Mammary microvascular endothelial cell (primary cell): ENCODE results near the gene CDK9. TPM values are rescaled to one million over a fixed set of nuclear protein-coding genes. Genes with fewer than 3 reads are reported as not detected.

Source experiments
- total RNA-seq: library from RNA; depleted of rRNA; stranded (reverse); fragments of >200 nt; gene quantifications from 2 replicates; pipeline ENCODE4 v1.2.3, GENCODE V29; 2015

The CDK9 gene
- 82.7 and 84.3 TPM in 2 replicates for total RNA-seq

DNA sequence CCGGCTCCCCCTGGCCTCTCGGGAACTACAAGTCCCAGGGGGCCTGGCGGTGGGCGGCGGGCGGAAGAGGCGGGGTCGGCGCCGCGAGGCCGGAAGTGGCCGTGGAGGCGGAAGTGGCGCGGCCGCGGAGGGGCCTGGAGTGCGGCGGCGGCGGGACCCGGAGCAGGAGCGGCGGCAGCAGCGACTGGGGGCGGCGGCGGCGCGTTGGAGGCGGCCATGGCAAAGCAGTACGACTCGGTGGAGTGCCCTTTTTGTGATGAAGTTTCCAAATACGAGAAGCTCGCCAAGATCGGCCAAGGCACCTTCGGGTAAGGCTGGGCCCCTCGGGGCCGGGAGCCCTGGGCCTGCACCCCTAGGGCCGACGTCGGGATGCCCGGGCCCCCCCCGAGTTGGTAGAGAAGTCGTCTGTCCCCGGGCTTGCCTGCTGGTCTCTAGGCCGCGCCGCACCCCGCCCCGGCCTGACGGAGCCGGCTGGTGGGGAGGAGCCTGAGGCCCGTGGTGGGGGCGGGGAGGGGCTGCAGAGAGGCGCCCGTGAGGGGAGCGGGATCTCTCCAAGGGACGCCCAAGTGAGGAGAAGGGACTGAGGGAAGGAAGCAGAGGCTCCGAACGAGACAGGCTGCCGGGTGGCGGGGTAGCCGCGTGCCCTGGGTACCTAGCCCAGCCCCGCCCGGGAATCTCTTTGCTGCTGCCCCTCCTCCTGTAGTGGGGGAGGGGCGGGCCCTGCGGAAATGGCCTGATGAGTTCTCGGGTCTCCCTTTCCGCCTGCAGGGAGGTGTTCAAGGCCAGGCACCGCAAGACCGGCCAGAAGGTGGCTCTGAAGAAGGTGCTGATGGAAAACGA is at the start of gene CDK9:
Gene CDK9, plus strand, starts transcription at position 102 of the 840 bp plus-strand sequence. Its CDS starts 115 bp downstream, at position 217.

DNA sequence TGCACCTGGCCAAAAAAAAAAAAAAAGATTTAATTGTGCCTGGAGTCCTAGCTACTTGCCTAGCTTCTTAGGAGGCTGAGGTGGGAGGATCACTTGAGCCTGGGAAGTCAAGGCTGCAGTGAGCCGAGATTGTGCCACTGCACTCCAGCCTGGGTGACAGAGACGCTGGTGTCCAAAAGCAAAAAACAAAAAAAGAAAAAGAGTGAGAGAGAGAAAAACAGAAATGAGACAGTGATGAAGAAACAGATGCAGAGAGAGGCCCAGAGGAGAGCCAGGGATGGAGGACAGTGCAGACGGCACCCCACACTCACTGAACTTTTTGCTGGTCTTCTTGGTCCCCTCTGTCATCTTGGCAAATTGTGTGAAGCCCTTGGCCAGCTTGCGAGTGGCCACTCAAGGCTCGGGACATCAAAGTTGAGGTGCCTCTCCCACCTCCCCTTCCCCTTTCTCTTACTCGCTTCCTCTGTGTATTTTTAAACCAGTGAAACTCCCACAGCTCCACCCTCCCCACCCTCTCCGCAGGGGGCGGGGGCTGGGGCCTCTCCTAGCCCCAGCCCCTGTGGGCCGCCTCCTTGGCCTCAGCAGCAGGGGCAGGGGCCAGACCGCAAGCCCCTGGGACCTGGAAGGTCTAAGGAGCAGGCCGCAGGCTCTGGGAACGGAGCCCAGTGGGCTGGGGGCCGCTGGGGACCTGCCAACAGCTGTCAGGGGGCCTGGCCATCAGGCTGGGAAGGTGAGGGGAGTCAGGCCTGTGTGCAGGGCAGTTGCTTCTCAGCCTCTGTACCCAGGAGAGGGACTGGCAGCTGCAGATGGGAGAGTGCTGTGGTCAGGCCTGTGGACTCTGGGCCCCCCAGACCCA is 7.3 kb upstream of the CDK9 start, which contains the start of gene SH2D3C:
Gene SH2D3C, minus strand, starts transcription at position 387 of the 856 bp plus-strand sequence. Its CDS starts 39 bp downstream, at position 348.

DNA sequence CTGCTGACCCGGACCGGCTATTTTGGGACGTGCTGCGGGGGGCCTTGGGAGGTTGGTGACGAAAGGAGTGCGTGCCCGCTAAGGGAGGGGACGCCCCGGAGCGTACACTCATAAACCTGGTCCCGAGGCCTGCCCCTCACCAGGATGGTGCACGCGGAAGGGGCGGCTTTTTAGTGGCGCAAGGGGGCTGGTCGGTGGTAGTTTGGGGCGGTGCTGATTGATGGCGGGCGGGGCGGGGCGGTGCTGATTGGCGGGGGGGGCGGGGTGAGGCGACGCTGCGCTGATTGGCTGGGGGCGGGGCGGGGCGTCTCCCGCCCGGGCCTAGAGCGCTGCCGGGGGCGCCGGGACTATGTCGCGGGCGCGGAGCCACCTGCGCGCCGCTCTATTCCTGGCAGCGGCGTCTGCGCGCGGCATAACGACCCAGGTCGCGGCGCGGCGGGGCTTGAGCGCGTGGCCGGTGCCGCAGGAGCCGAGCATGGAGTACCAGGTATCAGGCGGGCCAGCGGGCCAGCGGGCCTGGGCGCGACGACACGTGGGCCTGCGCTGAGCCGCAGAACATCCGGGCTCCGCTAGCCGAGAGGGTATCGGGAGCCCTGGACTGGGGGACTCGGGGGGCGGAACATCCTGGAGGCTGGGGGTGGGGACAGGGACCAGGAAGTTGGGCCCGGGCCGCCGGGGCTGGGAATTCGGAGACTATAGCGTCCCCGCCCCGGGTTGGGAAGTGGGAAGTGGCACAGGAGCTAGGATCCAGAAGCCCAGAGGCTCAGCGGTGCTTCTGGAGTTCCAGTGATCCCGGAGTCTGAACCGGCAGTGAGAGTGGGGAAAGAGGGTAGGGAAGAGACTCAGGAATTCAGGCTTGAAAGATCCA is 17.0 kb downstream of the CDK9 start, which contains the start of gene FPGS:
Gene FPGS, plus strand, starts transcription at position 307 of the 868 bp plus-strand sequence. Its CDS starts 43 bp downstream, at position 350.

Other genes starting within 250 kb of the CDK9 start
- gene STXBP1, start 173.8 kb upstream of the CDK9 start, total RNA-seq, result 48.8 and 49.9 TPM in 2 replicates
- not detected in 2 replicates for gene CFAP157, start 79.0 kb upstream of the CDK9 start, total RNA-seq
- 40.9 and 81.9 TPM in 2 replicates for gene PTRH1, start 70.4 kb upstream of the CDK9 start, total RNA-seq
- not detected in 2 replicates for gene TTC16, start 70.0 kb upstream of the CDK9 start, total RNA-seq
- 19.5 and 19.6 TPM in 2 replicates for gene TOR2A, start 50.7 kb upstream of the CDK9 start, total RNA-seq
- gene SH2D3C, start 7.4 kb upstream of the CDK9 start, total RNA-seq, result 70.7 and 86.0 TPM in 2 replicates
- gene FPGS, start 16.8 kb downstream of the CDK9 start, total RNA-seq, result 71.7 and 75.6 TPM in 2 replicates
- gene ENG, start 68.6 kb downstream of the CDK9 start, total RNA-seq, result 378 and 433 TPM in 2 replicates
- gene AK1, start 91.6 kb downstream of the CDK9 start, total RNA-seq, result 55.0 and 101 TPM in 2 replicates
- 29.6 and 37.4 TPM in 2 replicates for gene ST6GALNAC6, start 113.6 kb downstream of the CDK9 start, total RNA-seq
- 73.9 and 82.3 TPM in 2 replicates for gene ST6GALNAC4, start 131.0 kb downstream of the CDK9 start, total RNA-seq
- 0.34 and 1.3 TPM in 2 replicates for gene PIP5KL1, start 144.7 kb downstream of the CDK9 start, total RNA-seq
- 20.5 and 23.8 TPM in 2 replicates for gene DPM2, start 151.8 kb downstream of the CDK9 start, total RNA-seq
- 3.1 and 19.4 TPM in 2 replicates for gene EEIG1, start 195.0 kb downstream of the CDK9 start, total RNA-seq